ENCODE results near the gene TP53AIP1. TPM values are rescaled to one million over a fixed set of nuclear protein-coding genes. Genes with fewer than 3 reads are reported as not detected.

Gene TP53AIP1
- total and polyA plus RNA-seq, 2 of the 8 experiments (the other 6 are each of a cell fraction or from before 2014, with no cell fraction given) = 0.03 TPM; not detected in 1

GRCh38 chr11:128886406-128887124, 56.1 kb downstream of the TP53AIP1 start:
- ChIA-PET CTCF (ENCODE audit: partially characterized antibody) (interaction anchor here (0.8 to 13.1 kb wide), 17 partner anchors 13 to 118 kb away, joined by 3 to 473 read pairs (median 6); partner anchors contain the start of gene TP53AIP1), POLR2A (ENCODE audit: partially characterized antibody) (interaction anchor here (1.3 kb wide), 1 partner anchor 70 kb away, joined by 4 read pairs; no protein-coding TSS in a partner anchor)
- Histone ChIP-seq H4K8ac (ENCODE audit: extremely low read depth, insufficient read depth, low read length) (no peak overlapping the region), H4K91ac (replicated peaks; ENCODE audit: insufficient read length, low read length) (no peak overlapping the region), H3K27ac (ENCODE audit: low read depth, low read length) (no peak overlapping the region), H3K9me3 (ENCODE audit: insufficient read depth in 2 of 2, low read depth in 1 of 2, low read length in 1 of 2) (no peaks in the 10 kb centered on the region), H3K4me2 (ENCODE audit: insufficient read depth in 1 of 2, low read depth in 2 of 2, low read length in 2 of 2) (no peak overlapping the region), H2BK20ac (ENCODE audit: low read length) (no peak overlapping the region), H3K4ac (replicated peaks; ENCODE audit: insufficient read length, low read depth, low read length) (no peak overlapping the region), H2BK12ac (ENCODE audit: low read depth, low read length) (no peak overlapping the region), H3K18ac (ENCODE audit: extremely low read depth, low read length) (no peak overlapping the region), H3K23ac (ENCODE audit: insufficient read length) (no peak overlapping the region), H4K20me1 (replicated peaks in 1 of 2; ENCODE audit: control insufficient read depth in 1 of 2, insufficient read depth in 2 of 2, low read length in 2 of 2) (peaks cover 0 to 3% of the 10 kb centered on the region in 2 experiments), H2BK15ac (ENCODE audit: low read length) (no peak overlapping the region), H2BK120ac (replicated peaks; ENCODE audit: low read depth, low read length) (no peak overlapping the region), H3K4me3 (ENCODE audit: extremely low read depth in 1 of 4, insufficient read depth in 2 of 4, low read depth in 3 of 4, low read length in 4 of 4) (no peak overlapping the region), H3K79me1 (ENCODE audit: low read depth, low read length) (no peaks in the 10 kb centered on the region), H3K36me3 (ENCODE audit: control insufficient read depth in 2 of 4, insufficient read depth in 4 of 4, low read length in 3 of 4) (no peaks in the 10 kb centered on the region), H3K56ac (replicated peaks; ENCODE audit: insufficient read length, low read depth, low read length) (no peak overlapping the region), H3K23me2 (ENCODE audit: low read depth, low read length) (peaks cover 7% of the 10 kb centered on the region), H2BK5ac (ENCODE audit: low read depth, low read length) (no peak overlapping the region), H2AK5ac (ENCODE audit: low read depth, low read length) (no peak overlapping the region), H3K27me3 (replicated peaks in 1 of 4; ENCODE audit: control insufficient read depth in 3 of 4, extremely low read depth in 1 of 4, insufficient read depth in 3 of 4, low read length in 3 of 4) (peaks cover 31 to 62% (median 52%) of the 10 kb centered on the region in 4 experiments), H4K5ac (ENCODE audit: insufficient read length, low read depth, low read length) (no peak overlapping the region), H2AFZ (ENCODE audit: low read length) (no peak overlapping the region), H3K4me1 (replicated peaks in 1 of 4; ENCODE audit: control insufficient read depth in 3 of 4, insufficient read depth in 4 of 4, low read length in 3 of 4) (peaks cover 2 to 11% (median 6%) of the 10 kb centered on the region in 4 experiments; a peak in 6 of 7 replicates), H3K79me2 (ENCODE audit: control insufficient read depth in 1 of 2, insufficient read depth in 2 of 2, low read length in 2 of 2) (no peaks in the 10 kb centered on the region), H3K9ac (replicated peaks in 1 of 4; ENCODE audit: extremely low read depth in 1 of 4, low read depth in 3 of 4, low read length in 3 of 4) (no peak overlapping the region), H3K14ac (ENCODE audit: insufficient read length) (no peak overlapping the region)
- WGBS, 2 experiments (ENCODE audit: extremely low coverage in 1 of 2, insufficient coverage in 1 of 2, insufficient read length in 1 of 2, insufficient replicate concordance in 2 of 2, low coverage in 1 of 2, low lambda C conversion rate in 2 of 2, missing lambda C conversion rate in 1 of 2) = 58% methylated on average over 5 of the region's 5 CpGs; no CpG with 5 or more reads in 1 of the 2 experiments
- DNase-seq (ENCODE audit: low read depth in 1 of 2, low spot score in 2 of 2) = no peak
- FAIRE-seq = no peak
- TF ChIP-seq TAF1 (IDR thresholded peaks at IDR 0.05; ENCODE audit: low read depth, low read length) (no peak), GABPA (IDR thresholded peaks at IDR 0.05; ENCODE audit: borderline replicate concordance, insufficient read depth, low read length) (no peak), MAX (IDR thresholded peaks at IDR 0.05) (no peak), SIRT6 (IDR thresholded peaks at IDR 0.05; ENCODE audit: low read length) (no peak), HDAC2 (IDR thresholded peaks at IDR 0.05; ENCODE audit: borderline replicate concordance in 1 of 2, low read depth in 2 of 2, low read length in 2 of 2) (no peak), EP300 (IDR thresholded peaks at IDR 0.05; ENCODE audit: borderline replicate concordance in 1 of 2, low read depth in 2 of 2, low read length in 2 of 2) (no peak), CHD2 (IDR thresholded peaks at IDR 0.05; ENCODE audit: low read length) (no peak), RNF2 (IDR thresholded peaks at IDR 0.05; ENCODE audit: borderline replicate concordance, low read depth, low read length, missing control alignments, poor library complexity, severe bottlenecking) (no peak)

Measured in H1 (cell line).